ENCODE measurements around the gene SHLD1.
"Not testable (repeated sequence)": the region's sequence is repeated elsewhere in the genome, so short reads cannot be mapped to it uniquely, and the experiment has no call there.

Gene SHLD1, protein sequence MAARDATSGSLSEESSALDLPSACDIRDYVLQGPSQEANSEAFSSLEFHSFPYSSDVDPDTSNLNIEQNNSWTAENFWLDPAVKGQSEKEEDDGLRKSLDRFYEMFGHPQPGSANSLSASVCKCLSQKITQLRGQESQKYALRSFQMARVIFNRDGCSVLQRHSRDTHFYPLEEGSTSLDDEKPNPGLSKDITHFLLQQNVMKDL

DNA sequence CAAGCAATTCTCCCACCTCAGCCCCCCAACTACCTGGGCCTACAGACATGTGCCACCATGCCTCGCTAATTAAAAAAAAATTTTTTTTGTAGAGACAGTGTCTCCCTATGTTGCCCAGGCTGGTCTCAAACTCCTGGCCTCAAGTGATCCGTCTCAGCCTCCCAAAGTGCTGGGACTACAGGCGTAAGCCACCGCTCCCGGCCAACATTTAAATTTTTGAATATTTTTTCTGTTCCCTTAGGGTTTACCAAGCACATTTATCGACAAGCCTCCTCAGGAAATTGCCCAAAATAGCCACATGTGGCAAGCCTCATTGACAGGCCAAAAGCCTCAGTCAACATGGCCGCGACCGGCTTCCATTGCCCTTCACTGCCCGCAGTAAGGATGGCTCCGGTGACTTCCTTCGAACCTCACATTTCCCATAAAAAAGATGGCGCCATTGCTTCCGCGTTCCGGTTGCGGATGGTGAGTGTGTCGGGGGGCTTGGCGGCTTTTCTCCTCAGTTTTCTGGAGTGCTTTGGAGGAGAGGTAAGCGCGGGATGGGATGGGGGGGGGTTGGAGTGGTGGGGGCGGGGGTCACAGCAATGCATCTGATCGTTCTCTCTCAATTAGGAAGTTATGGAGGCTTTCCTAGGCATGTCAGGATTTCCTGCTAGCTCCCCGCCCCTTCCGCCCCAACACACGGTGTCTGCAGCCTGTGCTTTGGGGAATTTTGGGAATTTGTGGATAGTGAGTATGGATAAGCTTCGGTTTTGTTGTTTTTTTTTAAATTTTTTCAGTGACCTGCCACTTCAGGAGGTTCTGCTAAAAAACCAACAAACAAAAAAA, at the start of gene SHLD1:
Gene SHLD1 (plus strand): TSS at position 450 of the 828 bp plus-strand sequence. CDS start 22,465 bp downstream, outside the sequence.
- peak; percentile 77 to 79 for DNase-seq

DNA sequence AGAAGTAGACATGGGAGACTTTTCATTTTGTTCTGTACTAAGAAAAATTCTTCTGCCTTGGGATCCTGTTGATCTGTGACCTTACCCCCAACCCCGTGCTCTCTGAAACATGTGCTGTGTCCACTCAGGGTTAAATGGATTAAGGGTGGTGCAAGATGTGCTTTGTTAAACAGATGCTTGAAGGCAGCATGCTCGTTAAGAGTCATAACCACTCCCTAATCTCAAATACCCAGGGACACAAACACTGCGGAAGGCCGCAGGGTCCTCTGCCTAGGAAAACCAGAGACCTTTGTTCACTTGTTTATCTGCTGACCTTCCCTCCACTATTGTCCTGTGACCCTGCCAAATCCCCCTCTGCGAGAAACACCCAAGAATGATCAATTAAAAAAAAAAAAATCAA, 47.9 kb upstream of the SHLD1 start:
- not testable (repeated sequence) for DNase-seq

DNA sequence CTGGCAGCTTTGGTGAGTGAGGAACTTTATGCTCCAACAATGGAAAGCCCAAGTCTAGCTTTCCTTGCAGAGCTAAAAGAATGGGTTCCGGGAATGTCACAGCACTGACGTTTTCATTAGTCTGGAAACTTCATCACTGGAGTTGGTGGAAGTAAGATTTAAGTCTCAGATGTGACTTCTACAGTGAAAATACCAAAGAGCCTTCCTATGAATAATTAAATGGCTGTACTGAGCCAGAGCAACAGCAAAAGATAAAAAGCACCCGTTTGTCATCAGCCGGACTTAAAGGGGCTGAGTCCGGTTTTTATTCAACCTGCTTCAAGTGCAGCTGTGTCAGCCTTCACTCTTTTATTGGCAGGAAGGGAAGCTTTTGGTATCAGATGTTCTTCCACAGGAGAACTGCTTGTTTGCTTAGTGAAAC, 46.5 kb upstream of the SHLD1 start:
- DNase-seq: no peak

DNA sequence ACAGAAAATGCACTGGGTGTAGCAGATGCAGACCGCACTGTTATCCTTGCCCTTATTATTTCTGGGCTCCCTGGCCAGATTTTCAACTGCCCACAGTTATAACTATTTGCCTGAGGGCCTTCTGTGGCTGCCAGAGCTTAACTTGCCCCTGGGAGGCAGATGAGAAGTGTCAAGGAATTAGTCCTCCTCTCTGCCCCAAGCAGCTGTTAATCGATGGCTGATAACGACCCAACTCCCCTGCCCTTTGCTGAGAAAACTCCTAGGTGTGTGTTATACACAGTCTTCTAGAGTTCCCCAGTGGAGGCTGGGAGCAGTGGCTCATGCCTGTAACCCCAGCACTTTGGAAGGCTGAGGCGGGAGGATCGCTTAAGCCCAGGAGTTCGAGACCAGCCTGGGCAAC, 44.4 kb upstream of the SHLD1 start:
- DNase-seq: no peak

DNA sequence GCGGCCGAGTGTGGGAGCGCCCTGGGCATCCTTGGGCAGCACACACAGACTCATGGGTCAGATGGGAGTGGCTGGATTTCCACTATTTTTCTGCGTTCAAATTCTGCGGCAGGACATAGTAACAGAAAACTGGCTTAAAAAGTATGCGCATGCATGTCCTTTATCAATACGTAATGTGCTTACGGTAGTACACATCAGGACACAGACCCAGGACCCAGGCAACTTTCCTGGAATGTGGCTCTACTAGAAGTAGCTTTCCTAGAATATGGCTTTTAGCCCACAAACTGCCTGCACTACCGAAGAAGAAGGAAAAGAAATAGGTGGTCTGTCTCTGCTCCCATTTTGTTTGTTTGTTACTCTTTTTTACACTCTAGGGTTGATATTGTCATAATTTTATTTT, 43.4 kb upstream of the SHLD1 start:
- no peak for DNase-seq

DNA sequence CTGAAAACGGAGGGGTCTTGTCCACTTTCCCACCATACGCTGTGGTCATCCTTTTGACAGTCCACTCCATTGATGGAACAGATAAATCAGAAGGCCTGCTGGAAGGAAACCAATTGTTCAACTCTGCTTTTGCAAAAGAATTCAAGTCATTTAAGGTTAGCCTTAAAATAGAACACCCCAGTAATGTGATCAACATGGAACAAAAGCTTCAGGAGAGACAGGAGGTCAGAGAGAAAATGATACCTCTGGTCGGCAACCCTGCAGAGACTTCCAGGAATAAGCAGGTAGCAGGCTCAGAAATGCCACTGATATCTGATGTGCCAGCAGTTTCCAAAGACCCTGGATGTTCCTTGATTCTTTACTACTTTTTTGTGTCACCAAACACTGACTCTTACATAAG, 39.6 kb upstream of the SHLD1 start:
- no peak for DNase-seq

DNA sequence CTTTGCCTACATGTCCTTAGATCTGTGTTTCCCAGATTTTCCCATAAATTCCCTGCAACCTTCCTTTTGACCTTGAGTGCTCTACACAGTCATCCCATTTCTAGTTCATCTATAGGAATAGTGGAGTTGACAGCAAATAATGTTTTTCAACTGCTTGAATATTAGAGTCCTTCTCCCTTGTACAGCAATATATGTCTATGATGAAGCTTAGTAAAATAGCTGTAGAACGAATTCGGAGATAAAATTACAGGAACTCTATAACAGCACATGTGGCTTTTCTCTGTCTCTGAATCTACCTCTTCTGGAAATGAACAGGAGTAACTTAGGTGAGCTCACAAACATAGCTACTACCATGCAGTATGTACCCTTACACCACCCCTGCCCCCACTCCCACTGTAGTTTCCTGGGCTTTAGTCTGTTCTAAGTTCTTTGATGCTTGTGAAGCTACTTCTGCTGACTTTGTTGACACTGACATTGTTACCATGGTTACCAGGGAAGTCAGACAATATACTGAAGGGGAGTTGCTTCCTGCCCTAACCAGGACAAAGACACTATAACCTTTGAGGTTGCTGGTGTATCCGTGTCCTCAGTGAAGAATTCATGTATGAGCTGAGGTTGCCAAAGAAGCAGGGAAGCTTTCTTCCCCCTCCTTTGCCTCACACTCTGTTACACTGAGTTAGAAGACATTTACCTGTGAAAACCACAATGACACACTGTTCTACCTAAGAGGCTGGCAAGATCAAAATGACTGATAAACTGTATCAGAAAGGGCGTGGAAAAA, 35.8 kb upstream of the SHLD1 start:
- DNase-seq: no peak

DNA sequence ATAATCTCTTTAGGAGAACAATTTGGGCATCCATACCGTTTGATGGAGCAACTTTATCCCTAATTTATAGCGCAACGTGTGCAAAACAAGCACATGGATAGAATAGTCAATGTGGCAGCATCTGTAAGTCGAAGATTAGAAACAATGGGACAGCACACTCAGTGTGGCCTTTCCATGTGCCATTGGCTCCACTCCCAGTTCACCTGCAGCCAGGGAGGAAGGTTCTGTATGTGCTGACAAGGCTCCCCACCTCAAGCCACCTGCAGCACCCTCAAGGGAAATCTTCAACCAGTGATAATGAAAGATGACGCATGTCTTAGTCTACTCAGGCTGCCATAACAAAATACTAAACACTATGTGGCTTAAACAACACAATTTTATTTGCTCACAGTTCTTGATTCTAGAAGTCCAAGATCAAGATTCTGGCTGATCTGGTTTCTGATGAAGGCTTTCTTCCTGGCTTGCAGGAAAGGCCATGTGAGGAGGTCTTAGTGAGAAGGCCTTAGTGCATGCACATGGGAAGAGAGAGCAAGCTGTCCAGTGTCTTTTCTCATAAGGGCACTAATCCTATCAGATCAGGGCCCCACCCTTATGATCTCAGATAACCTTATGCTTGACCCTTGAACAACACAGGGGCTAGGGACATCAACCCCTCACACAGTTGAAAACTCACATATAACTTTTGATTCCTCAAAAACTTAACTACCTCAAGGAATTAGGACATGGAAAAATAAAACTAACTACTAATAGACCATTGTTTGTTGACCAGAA, 34.9 kb upstream of the SHLD1 start:
- no peak for DNase-seq

DNA sequence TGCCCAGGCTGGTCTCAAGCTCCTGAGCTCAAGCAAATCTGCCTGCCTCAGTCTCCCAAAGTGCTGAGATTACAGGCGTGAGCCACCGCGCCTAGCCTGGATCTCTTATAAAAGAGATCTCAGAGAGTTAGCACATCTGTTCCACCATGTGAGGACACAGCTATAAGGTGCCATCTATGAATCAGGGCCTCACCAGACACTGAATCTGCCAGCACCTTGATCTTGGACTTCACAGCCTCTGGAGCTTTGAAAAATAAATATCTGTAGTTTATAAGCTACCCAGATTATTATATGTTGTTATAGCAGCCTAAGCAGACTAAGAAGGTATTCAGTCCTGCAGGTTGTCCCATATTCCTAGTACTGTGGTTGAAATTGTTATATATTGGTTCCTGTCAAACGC, 33.2 kb upstream of the SHLD1 start:
- no peak for DNase-seq

DNA sequence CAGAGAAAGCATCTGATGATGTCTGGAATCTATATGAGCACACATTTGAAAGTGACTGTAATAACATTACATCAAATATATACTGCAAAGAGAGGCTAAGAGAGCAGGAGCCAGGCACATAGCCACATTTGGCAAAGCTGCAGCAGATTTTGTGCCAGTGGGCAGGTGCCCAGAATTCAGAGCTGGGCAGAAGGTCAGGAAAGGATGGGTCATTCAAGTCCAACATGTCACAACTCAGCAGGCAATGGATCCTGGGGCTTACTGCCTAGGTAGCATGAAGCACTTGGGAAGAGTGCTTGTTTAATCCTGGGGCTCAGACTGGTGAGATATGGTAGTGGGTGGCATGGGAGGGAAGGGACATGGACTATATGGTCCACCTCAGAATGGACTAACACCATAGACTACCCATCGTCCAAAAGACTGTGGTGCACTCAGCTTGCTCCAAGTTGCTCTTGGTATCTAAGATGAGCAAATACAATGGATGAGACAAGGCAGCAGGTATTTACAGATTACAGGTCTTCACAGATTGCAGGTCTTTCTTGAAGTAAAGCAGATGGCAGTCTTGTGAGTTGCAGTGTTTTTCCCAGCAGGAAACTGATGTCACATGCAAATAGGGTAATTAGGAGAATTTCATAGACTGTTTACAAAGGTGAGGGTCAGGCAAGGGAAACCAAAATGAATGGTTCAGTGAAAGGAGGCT, 31.2 kb upstream of the SHLD1 start:
- no peak for DNase-seq

DNA sequence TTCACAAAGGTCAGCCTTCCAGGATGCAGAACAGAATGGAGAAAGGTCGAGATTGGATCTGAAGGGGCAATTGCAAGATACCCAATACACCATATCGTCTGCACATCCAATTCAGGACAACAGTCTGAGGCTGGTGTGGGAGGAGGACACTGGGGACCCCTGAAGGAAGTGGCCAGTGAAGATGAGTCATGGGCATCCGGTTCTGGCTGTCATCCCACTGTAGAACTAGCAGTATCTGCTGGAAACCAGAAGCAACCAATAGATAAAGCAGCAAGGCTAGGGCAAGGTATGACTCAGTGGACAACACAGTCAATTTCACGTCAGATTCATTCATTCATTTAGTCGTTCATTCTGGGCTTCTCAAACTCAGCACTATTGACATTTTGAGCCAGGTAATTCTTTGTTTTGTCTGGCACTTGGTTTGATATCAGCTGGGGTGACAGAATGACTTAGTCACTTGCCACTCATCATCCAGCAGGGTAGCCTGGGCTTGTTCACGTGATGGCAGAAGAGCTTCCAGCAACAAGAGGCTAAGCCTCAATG, 30.3 kb upstream of the SHLD1 start:
- DNase-seq: no peak

DNA sequence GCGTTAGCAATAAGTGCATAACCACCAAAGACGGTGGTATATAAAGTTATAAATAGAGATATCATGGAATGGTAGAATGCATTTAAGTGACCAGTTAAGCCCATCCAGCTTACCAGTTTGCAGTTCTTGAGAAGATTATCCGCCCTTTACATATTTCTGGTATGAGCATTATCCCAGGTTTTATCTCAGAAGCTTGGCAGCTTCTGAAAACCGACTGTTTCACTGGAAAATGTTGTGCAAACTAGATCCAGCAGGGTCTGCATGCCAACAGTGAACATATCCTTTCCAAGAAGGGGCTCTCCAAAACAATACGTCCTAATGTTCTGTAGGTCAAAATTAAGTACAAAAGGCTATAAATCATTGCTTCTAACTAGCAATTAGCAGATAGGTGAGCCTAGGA, 29.5 kb upstream of the SHLD1 start:
- no peak for DNase-seq

DNA sequence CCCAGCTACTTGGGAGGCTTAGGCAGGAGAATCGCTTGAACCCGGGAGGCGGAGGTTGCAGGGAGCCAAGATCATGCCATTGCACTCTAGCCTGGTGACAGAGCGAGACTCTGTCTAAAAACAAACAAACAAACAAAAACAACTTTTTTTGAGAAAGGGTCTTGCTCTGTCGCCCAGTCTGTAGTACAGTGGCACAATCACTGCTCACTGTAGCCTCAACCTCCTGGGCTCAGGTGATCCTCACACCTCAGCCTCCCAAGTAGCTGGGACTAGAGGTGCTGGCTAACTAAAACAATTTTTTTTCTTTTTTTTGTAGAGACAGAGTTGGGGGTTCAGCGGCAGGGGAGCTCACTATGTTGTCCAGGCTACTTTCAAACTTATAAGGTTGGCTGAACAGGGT, 28.8 kb upstream of the SHLD1 start:
- not testable (repeated sequence) for DNase-seq

DNA sequence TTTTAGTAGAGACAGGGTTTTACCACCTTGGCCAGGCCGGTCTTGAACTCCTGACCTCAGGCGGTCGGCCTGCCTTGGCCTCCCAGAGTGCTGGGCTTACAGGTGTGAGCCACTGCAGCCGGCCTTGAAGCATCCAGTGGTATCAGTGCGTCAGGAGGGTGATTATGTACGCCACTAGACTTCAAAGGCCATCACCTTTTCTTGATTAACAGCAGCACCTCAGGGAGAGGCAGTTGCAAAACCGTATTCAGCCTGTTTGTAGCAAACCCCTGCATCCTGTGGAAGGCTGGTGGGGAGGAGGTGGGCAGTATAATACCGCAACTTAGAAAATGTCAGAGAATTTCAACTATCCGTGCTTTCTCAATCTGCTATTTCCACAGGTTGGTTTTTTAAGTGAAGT, 27.3 kb upstream of the SHLD1 start:
- no peak for DNase-seq

DNA sequence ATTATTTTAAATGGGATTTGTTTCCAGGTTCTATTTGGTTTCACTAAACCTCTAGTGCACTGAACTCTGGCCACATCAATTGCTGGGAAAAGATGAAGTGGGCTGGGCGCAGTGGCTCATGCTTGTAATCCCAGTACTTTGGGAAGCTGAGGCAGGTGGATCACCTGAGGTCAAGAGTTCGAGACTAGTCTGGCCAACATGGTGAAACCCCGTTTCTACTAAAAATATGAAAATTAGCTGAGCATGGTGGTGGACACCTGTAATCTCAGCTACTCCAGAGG, 25.1 kb upstream of the SHLD1 start:
- DNase-seq: not testable (repeated sequence)

DNA sequence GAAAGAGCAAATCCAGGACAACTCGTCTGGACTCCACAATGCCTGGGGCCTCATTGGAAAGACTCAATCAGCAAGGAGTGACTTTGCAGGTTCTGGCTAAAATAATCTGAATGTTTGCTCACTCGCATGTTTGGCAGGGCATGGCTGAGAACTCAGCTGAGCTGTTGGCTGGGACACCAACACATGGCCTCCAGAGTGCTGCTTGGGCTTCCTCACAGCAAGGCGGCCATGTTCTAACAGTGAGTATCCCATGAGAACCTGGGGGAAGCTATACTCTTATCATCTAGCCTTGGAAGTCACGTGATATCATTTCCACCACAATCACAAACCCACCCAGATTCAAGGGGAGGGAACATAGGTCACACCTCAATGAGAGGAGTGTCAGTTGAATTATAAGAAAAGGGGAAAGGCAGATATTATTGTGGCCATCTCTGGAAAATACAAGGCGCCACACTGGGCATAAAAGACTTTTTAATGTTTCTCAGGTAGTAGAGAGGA, 23.1 kb upstream of the SHLD1 start:
- no peak for DNase-seq

DNA sequence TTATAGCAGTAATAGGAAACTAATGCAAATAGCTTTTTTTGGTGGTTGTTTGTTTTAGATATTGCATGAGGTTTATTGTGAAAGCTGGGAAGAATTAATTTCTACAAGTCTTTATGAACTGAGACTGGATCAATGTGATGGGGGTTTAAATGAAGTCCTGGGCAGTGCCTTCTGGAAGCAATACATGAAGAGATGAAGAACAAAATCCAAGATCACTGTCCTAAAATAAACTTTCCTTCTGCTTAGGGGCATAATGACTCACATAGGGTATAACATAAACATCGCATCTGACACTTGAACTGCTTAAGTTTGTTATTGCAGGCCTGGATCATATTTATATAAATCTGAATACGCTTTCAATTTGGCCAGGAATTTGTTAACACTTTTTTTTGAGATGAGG, 20.9 kb upstream of the SHLD1 start:
- no peak for DNase-seq

DNA sequence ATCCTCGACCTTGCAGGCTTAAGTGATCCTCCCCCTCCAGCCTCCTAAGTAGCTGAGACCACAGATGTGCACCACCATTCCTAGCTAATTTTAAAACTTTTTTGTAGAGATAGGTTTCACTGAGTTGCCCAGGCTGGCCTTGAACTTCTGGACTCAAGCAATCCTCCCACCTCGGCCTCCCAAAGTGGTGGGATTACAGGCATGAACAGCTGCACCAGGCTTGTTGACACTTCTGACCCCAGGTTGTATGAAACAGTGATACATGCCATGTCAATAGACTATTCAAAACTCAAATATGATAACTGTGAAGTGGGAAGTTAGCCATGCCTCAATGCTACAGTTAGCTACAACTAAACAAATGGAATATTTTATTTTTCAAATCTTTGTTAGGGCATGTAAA, 20.1 kb upstream of the SHLD1 start:
- no peak for DNase-seq

DNA sequence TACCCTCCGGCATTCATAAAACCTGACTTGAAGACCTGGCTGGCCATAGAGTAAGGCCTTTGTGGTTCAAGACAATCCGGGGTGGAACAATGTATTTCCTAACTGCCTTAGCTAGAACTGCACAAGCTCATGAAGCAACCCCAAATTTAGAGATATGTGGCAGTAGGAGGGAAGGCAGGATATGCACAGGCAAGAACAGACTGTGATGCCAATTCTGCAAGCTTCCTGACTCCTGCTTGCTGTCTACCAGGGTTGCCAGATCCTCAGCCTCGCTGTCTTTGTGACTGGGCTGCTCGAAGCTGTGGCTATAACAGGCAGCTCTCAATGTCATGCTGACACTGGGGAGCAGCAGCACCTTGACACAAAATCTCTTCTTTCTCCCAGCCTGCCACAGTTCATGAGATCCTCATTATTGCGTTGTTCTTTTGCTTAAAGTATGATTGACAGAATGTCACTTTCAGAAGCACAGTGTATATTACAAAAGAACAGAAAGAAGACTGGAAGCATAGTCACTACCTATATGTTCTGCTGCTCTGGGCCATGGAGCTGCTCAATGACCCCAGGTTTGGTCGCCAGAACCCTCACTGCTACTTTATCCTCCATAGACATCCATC, 18.3 kb upstream of the SHLD1 start:
- DNase-seq: no peak

DNA sequence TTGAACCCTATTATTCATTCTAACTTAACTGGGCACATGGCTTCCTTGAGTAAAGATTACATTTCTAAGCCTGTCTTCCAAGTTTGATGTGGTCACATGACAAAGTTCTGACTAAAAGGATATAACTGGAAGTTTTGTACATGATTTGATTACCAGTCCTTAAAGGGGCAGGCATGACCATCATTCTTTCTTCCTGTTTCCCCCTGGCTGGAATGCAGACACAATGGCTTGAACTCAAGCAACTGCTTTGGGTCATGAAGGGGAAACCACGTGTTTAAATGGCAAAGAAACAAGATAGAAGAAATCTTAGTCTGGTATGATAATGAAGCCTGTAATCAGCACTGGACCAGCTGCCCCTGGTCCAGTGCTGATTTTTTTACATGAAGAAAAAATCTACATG, 15.6 kb upstream of the SHLD1 start:
- DNase-seq: no peak

DNA sequence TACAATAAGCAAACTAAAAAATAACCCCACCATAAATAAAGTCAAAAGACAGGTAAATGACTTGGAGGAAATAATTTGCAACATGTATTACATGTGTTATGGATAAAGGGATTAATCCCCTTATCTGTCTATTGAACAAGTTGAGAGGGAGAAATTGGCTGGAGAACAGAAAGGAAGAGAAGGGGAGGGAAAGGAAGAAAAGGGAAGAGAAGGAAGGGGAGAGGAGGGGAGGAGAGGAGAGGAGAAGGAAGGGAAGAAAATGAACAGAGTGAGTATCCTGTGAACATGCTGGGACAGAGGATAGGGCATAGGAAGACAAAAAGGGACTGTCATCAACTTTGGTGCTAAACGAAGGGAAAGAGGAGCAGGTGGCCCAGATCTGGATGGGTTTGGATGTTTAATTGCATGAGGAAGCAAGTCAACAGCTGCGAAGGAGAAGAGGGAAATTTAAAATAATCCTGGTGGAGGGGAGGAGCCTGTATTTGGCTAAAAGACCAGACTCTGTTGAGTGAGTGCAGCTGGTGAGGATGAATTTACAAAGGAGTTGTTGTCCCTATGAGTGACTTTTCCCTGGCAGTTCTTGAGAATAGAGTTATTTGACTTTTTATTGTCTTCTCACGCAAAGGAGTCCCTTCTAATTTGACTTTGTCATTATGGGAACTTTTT, 14.2 kb upstream of the SHLD1 start:
- DNase-seq: no peak
